Stimulated activated CD4-positive, alpha-beta T cell treated with anti-CD3 and anti-CD28 coated beads, Interleukin-1b, Interleukin-23, amount 100 ng/mL, for 24 hours (primary cell): ENCODE results near the gene MAML2.

Experiments used
- DNase-seq, 4 experiments: peaks; one replicate each; pipeline ENCODE4 v3.0.0-alpha.2; 2020; ENCODE audit warnings: low read depth in 4 of 4, low spot score in 1 of 4

MAML2 gene

DNA sequence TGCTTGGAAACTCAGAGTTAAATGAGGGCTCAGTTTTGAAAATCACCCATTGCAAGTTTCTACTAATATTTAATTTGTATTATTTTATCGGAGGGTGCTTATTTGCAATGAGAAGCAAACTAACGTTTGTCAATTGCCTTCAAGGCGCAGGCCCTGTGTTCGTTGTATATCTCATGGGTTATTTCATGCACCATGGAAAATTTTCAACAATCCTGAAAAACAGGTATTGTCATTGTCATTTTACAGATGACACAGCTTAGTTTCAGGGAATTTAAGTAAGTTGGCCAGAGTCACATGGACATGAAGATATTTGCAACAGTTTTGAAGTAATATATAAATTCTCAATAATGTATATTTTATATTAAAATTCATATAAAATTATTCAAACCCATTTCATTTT lies 261.4 kb downstream of the MAML2 start:
- no peak for DNase-seq

DNA sequence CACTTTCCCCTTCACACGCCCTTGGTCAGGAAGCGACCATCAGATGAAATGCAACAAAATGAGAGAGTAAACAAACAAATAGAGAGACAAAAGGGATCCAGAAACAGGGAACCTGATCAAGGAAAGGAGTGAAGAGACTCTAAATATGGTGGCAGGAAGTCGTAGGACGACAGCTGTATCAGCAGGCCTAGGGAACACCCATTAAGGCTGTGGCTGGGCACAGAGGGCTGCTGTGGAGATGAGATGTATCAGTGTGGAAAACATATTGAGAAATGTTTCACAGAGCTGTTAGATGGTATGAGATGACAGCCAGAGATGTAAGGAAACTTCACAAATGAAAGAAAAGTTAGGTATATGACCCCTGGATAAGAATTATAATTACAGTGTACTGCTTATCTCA lies 263.3 kb downstream of the MAML2 start:
- no peak for DNase-seq

DNA sequence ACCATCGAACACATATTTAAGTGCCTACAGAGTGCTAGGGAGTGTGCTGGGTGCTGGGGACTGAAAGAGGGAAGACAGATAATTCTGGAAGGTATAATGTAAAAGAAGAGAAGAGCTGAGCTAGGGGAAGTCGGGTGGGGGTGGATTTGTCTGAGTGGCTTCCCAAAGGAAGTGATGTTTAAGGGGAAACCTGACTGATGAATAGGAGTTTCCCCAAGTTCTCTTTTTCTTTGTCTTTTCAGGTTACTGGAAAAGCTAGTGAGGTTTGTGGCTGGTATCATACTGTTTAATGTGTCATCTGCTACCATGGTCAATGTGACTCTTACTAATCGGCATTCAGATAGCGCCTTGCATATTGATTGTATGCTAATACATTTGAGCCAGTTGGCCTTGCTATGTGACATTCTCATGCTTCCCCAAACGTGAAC lies 267.4 kb downstream of the MAML2 start:
- no peak for DNase-seq

DNA sequence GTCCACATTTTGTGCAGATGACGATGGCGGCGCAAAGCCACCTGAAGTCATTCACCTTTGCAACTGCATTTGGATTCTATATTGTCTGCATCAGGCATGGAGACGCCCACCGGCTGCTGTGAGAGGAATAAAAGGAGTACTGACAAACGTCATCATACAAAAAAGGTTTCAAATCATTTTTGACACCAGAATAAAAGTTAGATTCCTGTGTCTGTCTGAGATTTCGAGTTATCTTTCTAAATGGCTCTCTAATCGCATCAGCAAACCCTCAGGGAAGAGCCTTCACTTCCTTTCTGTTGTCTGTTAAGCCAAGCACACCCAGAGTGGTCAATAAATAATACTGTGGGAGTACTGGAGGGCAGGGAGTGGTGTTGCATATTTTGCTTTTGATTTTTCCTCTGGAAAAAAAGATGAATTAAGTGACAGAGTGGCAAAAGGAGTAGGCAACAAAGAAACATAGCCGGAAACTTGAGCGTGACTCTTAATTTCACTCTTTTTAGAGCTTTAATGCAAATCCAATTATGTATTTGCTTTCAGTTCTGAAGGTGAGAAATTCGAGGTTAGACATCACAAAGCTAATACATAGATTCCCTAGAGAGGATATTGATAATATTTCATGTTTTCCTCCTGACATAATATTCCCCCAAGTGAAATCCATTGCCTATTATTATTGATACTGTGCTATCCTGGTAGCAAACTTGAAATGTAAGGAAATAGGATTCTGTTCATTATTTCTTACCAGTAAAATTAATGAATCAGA lies 268.3 kb downstream of the MAML2 start:
- no peak for DNase-seq

DNA sequence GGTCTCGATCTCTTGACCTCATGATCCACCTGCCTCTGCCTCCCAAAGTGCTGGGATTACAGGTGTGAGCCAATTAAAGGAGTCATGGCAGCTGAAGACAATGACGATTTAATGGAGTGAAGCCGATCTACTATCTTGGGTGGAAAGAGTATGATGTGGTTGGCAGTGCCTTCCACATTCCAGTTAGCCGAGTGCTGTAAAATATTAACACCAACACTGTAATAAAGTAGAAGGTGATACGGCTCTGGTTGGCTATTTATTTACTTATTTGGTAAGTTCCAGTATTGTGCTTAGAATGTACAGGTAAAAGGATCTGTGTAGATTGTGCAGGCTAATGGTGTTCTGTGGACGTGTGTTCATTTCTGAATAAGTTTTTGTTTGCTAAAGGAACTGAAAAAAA lies 269.5 kb downstream of the MAML2 start:
- no peak for DNase-seq

DNA sequence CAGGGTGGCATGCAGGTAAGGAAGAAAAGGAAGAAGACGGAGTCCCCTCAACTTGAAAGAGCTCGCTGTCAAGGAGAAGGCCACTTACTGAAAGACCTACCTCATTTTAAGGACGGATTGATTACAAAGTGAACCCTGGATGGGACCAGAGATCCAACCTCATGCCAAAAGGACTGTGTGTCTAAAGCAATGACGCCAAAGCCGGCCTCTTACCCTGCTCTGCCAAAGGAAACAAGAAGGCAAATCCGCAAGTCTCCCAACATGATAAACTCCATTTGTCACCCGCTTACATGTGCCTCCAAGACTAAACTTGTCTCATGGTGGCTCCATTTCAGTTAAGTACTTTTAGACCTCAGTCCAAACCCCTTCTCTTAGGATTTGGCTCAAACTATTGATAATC lies 270.4 kb downstream of the MAML2 start:
- DNase-seq: no peak

DNA sequence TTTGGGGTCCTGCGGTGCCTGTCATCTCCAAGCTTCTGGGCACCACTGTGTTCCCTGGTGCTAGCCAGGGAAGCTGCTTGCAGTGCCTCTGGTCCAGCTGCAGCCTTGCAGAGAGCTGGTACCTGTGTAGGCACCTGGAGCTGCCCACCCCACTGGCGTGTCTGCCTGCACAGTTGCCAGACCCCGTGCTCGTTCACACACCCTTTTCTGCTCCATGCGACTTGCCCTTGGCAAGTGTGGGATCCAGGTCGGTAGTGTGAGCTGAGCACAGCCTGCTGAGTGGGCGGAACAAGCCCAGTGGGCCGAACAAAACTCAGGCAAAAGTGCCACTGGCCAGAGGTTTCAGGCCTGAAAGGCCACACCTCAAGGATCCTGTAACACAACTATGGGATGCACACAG lies 272.5 kb downstream of the MAML2 start:
- DNase-seq: no peak

DNA sequence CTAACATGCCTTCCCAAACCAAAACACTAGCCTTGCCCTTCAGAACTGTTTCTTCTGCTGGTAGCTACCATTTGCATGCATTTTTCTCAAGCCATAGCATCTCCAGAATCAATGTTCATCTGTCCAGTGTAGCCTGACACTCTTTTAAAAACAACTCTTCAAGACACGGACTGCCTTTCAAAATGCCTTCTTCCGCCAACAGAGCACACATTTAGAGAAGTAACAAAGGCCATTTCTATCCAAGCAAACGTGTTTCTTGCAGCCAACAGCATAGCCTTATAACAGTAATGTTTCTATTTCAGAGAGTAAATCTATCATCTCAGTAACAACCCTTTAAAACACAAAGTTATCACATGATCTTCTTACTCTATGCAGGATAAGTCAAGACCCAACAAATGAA lies 275.8 kb downstream of the MAML2 start:
- no peak for DNase-seq

DNA sequence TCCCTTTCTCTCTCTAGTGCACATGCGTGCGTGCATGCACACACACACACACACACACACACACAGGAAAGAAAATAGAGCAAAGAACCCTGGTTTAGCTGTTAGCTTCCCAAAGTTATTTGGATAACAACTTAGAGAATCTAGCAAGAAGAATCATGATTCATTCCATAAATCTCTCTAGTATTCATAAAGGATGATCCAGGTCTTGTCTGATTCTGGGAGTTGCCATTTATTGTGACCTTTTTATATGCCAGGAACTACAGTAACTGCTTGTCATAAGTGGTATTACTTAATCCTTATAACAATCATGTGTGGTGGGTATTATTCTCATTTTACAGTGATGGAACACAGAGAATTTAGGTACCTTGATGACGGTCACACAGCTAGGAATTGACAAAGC lies 277.6 kb downstream of the MAML2 start:
- DNase-seq: no peak

DNA sequence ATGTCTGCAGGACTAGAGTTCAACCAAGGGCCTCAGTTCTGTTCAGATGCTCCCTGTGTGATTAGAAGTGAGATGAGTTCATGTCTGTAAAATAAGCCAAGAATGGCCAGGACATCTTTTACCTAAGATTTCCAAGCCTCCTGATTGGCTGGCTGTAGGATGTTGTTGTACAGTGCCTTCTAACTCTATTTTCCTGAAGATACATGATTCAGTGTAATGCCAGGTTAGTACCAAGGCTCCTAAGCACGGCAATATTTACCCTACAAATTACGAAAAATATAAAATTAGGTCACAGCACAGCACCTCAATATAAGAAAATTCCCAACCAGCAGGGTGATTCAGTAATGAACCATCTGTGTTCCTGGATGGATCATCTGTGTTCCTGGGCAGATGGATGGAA lies 279.1 kb downstream of the MAML2 start:
- no peak for DNase-seq

DNA sequence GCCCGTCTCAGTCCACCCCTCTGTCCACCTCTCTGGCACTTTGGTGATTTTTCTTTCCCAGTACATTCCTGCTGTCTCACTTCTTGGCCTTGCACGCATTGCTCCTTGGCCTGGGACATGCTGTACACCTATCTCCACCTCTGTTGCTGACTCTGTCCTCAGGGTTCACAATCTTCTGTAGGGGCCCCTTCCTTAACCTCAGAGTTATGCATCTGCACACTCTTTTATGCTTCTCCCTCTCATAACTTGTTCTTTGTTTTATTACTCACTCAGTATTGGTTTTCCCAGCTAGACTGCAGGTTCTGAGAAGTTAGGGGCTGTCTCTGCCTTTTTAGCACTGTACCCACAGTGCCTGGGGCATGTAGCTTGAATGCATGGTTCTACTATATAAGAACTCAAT lies 279.9 kb downstream of the MAML2 start:
- no peak for DNase-seq

DNA sequence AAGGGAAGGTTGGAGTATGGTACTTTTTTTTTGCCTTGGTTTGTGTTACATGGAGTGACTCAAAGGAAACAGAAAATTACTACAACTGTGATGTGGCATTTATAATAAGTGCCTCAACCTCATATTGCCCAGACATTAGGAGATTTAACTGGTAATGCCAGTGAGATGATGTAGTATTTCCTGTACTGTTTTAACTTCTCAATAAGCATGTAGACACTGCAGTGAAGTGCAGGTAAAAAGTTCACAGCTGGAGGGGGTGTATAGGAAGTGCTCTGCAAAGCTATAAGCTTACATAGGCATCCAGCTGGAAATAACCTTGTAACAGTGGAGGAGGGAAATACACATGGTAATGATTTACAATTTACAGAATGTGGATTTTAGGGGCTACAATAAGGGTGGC lies 280.9 kb downstream of the MAML2 start:
- no peak for DNase-seq

DNA sequence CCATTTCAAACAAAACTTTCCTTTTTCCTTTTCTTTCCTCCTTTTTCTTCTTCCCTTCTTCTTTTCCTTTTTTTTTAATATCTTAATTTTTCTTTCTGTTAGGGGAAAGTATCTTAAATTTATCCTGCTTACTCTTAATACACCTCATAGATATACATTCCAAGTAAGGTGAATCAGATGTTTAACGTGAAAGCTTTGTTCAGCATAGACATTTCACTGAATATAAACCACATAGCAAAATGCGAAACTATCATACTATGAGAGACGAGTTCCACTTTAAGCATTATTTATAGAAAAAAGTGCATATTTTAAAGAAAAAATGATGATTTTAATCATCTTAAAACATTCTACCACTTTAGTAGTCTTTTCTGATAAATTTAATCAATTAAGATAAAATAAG lies 281.3 kb downstream of the MAML2 start:
- no peak for DNase-seq

DNA sequence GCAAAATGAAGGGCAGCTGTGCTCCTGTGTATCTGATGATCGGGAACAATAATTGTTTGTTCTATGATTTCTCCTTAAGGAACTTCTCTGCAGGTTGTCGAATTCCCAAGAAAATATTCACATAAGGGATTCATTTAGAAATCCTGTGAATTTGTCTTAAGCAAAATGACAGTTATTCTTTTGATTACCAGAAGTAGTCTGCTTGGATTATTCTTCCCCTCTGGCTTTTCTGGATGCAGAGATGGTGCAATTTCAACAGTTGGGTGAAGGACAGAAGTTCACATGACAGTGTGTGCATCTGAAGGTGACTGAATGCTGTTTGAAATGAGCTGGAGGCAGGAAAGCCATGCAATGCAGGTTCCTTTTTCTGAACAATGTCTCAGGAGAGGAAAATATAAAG lies 281.9 kb downstream of the MAML2 start:
- DNase-seq: no peak

DNA sequence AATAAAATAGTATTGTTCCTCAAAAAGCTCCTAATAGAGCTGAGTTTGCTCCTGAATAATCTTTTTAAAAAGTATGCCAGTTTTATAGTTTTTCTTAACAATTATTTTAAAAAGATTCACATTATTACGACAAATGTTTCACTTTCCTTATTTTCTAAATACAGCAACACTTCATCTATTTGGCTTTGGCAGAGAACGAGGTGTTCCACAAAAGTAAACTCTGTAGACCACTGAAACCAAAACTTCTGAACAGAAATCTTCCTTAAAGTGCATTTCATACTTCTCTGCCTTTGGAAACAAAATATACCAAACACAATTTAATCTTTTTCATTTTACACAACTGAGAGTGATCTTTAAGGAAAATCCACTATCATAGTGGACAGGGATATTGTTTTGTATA lies 285.5 kb downstream of the MAML2 start:
- no peak for DNase-seq

DNA sequence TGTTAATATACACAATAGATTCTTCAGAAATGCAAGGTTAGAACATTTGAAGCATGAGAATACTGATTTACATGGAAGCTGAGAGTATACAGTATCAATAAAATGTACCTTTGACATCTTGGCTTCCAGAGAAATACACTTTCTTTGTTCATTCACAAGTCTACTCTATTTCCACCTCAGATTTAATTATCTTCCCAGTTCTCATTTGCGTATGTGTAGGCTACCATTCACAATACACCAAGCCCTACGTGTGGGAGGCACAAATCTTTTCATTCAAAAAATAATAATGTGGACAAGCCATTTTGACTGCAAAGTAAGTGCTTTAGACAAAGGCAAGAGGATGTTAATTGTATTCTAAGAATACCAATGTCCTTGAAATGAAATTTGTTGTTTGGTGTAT lies 286.4 kb downstream of the MAML2 start:
- DNase-seq: no peak

DNA sequence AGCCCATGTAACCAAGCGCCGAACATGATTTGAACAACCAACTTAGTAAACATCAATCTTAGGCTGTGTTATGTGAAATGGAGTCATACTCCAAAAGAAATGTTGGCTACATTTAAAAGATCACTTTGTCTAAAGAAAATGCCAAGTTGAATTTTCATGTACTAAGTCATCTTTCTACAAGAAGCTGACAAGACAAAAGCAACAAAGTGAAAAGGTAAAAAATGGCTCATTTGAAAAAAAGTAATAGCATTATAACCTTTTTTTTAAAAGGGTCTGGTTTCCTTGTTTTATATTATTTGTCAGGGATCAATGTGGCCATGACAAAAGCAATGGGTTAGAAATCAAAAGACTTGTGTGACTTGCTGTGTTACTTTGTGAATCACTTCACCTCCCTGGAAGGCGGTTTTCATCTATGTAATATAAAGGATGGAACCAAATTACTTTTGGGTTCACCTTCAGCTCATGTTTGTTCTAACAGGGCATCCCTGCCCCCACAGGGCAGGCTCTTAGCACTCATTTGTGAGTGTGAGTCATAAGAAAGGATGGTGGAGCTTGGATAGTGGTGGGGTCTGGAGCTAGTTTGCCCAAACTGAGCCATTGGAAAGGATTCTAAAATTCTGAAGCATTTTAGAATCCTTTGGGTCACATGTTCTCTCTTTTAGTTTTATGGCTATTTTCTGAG lies 287.1 kb downstream of the MAML2 start:
- no peak for DNase-seq

DNA sequence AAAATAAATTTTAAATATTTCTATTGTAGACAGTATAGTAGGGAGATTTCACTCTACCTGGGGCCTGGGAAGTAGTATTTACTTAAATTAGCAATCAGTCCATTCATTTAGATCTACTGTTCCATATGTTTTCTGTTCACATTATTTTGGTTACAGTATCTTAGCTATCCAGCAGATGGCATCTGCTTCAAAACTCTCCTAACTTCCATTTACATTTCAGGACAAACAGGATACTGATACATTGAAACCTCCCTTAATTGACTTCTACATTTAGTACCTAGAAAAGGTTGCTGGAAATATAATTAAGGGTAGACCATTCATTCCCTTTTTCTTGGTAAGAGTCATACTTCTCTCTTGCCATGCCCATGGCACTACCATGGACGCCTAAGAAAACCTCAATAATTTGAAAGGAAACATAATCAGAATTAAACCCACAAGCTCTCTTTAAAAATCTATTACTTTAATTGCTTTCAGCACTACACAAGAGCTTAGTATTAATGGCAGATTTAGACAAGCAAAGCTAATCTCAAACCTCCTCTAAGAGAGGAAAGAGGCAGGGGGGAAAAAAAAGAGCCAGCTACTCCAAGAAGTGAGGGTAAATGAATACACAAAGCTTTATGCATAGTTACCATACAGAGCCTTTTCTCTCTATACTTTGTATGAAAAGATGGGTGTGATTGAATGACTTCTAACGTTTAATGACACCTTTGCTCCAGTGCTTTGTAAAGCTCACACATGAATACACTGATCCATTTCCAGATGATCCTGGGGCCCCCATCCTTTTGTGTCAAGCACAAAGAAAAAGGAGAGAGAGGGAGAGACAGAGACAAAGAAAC lies 287.9 kb downstream of the MAML2 start:
- DNase-seq: no peak

DNA sequence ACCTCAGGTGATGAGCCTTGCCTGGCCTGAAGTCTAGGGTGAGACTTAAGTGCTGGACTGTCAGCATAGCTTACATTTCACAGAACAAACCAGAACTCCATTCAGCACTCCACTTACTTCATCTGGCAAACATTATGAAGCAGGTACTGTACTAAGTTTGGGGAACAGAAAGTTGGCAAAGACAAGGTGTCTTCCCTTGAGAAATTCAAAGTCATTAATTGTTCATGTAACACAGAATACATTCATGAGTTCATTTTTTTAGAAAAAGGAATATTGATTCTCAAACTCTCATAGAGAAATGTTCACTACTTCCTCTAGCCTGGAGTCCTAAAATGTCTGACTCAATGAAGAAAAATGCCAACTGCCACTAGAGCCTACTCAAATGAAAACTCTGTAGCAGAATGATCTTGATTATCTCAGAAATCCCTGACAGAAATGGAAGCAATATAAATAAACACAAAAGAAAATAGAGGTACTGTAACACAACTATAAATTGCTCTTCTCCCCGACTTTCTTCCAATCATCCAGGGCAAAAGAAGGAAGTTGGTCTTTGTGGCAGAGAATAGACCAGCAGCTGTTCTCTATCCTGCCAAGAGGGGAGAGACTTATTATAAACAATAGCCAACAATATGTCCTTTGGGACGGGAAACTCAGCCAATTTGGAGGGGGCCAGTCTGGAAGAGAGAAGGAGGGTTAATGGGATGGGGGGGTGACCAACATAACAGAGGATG lies 289.9 kb downstream of the MAML2 start:
- DNase-seq: no peak

DNA sequence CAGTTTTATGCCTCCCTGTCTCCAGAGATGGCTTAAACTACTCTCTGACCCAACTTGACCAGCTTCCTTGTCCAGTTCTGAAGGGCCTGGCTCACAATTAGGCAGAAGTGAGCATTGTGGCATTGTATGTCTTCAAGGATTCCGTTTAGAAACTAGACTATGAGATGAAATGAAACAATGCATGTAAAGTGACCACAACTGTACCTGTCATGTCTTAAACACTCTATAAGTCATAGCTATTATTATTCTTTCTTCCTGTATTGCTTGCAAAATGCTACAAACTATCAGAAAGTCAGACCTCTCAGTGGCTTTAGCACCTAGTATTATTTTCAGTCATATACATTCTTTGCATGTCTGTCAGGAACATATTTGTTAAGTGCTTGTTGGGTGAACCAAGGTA lies 291.2 kb downstream of the MAML2 start:
- DNase-seq: no peak

DNA sequence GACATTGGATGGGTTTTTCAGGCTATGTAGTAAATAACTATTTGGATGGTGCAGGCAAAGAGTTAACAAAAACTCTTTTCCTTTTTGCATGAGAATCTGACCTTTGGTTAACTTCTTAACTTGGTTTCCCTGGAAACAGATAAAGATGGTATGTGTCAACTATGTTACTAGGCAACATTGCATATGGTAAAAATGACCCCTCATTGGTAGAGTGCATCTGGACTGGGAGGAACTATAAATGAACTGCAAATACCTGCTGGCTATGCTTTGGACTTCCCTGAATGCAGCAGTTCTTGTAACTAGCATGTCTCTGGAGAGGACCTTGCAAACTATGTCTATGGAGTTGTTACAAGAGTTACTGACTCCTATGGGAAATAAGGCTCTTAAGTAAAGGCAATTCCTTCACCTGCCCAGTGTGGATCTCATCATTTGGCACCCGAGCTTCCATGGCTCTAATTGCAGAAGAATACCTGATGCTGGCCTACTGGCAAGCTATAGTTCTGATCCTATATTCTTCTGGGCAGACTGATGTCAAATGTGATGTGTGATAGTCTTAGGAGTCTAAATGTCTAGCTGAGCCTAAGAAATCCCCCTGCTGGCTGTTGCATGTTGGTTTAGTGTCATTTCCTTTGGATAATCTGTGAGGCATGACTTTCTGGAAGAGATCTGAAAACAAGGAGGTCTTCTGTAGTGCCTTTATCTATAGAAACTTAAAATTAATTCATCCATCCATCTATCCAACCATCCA lies 292.4 kb downstream of the MAML2 start:
- no peak for DNase-seq
